Germinal center (tissue), 1 donor: Measurements from ENCODE around the gene KLHDC4.
"Not testable (repeated sequence)": the region's sequence is repeated elsewhere in the genome, so short reads cannot be mapped to it uniquely, and the experiment has no call there.

Experiments used
- DNase-seq: peaks from one replicate; pipeline ENCODE4 v3.0.0; 2012; ENCODE audit warnings: mixed read lengths, low spot score

Gene KLHDC4

GRCh38 chr16:87720446-87720845, 45.3 kb downstream of the KLHDC4 start:
- DNase-seq = no peak

- not testable (repeated sequence) for DNase-seq
Observed at GRCh38 chr16:87718831-87719230, 47.0 kb downstream of the KLHDC4 start.

- DNase-seq = no peak
Observed at GRCh38 chr16:87715658-87716057, 50.1 kb downstream of the KLHDC4 start.

GRCh38 chr16:87715231-87715630, 50.6 kb downstream of the KLHDC4 start:
- DNase-seq = no peak

GRCh38 chr16:87713451-87714229, 52.1 kb downstream of the KLHDC4 start:
- peak; percentile 38 for DNase-seq

GRCh38 chr16:87712184-87712762, 53.5 kb downstream of the KLHDC4 start:
- no peak for DNase-seq

- DNase-seq = no peak
Observed at GRCh38 chr16:87710887-87711286, 54.9 kb downstream of the KLHDC4 start.

GRCh38 chr16:87709677-87710076, 56.1 kb downstream of the KLHDC4 start:
- no peak for DNase-seq

GRCh38 chr16:87708881-87709638, 56.7 kb downstream of the KLHDC4 start:
- DNase-seq = no peak

GRCh38 chr16:87707714-87708580, 57.8 kb downstream of the KLHDC4 start:
- no peak for DNase-seq

- DNase-seq = no peak
Observed at GRCh38 chr16:87707097-87707496, 58.7 kb downstream of the KLHDC4 start.

- no peak for DNase-seq
Observed at GRCh38 chr16:87706278-87707000, 59.3 kb downstream of the KLHDC4 start.

GRCh38 chr16:87705771-87706277, 60.0 kb downstream of the KLHDC4 start:
- DNase-seq = no peak

- DNase-seq = no peak
Observed at GRCh38 chr16:87704754-87705353, 60.9 kb downstream of the KLHDC4 start.

- DNase-seq = no peak
Observed at GRCh38 chr16:87703835-87704375, 61.9 kb downstream of the KLHDC4 start.

- DNase-seq = no peak
Observed at GRCh38 chr16:87703071-87703470, 62.7 kb downstream of the KLHDC4 start.

GRCh38 chr16:87702325-87702811, 63.4 kb downstream of the KLHDC4 start:
- peak; percentile 84 for DNase-seq

GRCh38 chr16:87701505-87701921, 64.3 kb downstream of the KLHDC4 start:
- DNase-seq = peak; percentile 92

- DNase-seq = peak; percentile 77
Observed at GRCh38 chr16:87701078-87701460, 64.7 kb downstream of the KLHDC4 start.

- peak; percentile 76 for DNase-seq
Observed at GRCh38 chr16:87700406-87701077, 65.2 kb downstream of the KLHDC4 start.
